Frontal cortex (tissue), 4 donors: Measurements from ENCODE around the gene MAPK1. TPM values are rescaled to one million over a fixed set of nuclear protein-coding genes. Genes with fewer than 3 reads are reported as not detected.
"Not testable (repeated sequence)": the region's sequence is repeated elsewhere in the genome, so short reads cannot be mapped to it uniquely, and the experiment has no call there.

Source experiments
- DNase-seq, 2 donors: peaks; one replicate each; pipeline ENCODE4 v3.0.0; 2012; ENCODE audit warnings: low spot score in 2 of 2
- FAIRE-seq: peaks from 2 replicates; lab custom pipeline; 2012; peaks lifted over from hg19 to GRCh38; lab: Jason Lieb, UNC
- total RNA-seq: library from RNA; depleted of rRNA; stranded (reverse); fragments of >200 nt; gene quantifications from one replicate; pipeline ENCODE4 v1.2.3, GENCODE V29; 2014
- donor health status: control.
- donor health status: control.
- donor health status: control.

The MAPK1 gene
- total RNA-seq, 1 donor from 2014 or later, result 74.2 TPM

DNA sequence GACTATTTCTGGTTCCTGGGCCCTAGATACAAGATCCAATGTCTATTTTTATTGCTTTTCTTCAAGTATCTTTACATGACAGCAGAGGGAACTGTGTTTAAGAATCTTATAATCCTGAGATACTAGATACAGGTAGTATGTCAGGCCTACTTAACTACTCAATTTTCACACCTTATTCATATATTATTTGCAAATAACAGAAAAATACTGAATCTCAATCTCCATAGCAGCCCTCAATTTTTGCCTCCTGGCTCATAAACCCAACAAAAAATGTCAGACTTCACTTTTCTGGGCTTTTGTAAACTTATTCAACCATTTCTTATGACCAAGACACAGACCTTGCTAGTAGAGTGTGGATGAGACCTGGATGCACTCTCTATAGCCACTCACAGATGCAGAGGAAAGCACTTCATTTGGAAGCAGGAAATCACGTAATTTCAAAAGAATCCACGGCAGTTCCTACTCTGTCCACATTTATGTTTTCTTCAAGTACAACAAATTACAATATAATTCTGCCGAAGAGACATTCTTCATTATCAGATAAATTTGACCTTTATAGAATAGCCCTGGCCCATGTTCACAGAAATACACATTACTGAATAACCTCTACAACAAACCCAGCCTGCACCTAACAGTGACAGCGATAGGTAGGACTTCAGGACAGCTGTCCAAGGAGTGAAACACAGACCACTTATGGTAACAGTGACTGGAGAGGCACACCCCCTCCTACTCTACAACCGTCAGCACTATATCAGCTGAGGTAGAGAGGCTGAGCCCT lies 69.8 kb downstream of the MAPK1 start:
- FAIRE-seq, result no peak
- DNase-seq, result no peak

DNA sequence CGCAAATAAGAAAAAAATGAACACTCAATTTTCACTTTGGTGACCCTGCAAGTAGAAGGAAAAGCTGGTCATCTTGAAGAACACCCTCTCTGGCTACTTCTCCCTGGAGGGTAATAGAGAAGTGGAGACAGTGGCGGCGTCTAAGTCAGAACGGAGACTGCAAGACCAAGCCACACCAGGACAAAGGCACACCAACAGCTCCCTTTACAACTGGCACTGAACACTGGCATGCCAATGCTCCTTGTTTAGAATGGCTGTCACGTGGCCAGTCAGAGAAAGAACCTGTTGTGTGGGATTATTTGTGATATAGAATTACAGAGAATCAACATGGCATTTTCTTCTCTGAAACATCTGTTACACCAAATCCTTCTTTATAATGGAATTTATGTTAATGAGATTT lies 70.6 kb downstream of the MAPK1 start:
- FAIRE-seq, result no peak

DNA sequence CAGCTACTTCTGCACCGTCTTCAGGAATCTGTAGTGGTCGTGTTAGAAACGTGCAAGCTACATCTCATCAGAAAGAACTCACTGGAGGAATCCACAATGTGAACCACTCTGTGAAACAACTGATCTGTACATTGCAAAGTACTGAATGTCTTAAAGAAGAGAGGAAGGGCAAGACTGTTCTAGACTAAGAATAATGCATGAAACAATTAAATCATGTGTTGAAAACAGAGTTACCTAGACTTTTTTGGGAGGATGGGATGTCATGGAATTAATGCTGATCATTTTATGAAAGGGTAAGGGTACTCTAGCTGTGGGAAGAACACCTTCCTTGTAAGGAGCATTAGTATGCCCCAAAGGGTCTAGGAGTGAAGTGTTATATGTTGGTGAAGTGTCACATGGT lies 71.2 kb downstream of the MAPK1 start:
- FAIRE-seq, result no peak
- DNase-seq, result no peak

More for the DNA sequence above, 70.6 kb downstream of the MAPK1 start:
- no peak for DNase-seq

DNA sequence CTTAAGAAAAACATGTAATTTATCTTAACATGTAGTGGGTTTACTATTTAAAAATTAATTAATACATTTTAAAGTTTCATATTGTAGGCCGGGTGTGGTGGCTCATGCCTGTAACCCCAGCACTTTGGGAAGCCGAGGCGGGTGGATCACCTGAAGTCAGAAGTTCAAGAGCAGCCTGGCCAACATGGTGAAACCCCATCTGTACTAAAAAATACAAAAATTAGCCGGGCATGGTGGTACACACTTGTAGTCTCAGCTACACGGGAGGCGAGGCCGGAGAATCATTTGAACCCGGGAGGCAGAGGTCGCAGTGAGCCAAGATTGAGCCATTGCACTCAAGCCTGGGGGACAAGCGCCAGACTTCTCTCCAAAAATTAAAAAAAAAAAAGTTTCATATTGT lies 73.7 kb downstream of the MAPK1 start:
- not testable (repeated sequence) for DNase-seq, FAIRE-seq

- DNase-seq (no peak), FAIRE-seq (no peak)
Measured at GRCh38 chr22:21791635-21792625, 75.5 kb downstream of the MAPK1 start.

DNA sequence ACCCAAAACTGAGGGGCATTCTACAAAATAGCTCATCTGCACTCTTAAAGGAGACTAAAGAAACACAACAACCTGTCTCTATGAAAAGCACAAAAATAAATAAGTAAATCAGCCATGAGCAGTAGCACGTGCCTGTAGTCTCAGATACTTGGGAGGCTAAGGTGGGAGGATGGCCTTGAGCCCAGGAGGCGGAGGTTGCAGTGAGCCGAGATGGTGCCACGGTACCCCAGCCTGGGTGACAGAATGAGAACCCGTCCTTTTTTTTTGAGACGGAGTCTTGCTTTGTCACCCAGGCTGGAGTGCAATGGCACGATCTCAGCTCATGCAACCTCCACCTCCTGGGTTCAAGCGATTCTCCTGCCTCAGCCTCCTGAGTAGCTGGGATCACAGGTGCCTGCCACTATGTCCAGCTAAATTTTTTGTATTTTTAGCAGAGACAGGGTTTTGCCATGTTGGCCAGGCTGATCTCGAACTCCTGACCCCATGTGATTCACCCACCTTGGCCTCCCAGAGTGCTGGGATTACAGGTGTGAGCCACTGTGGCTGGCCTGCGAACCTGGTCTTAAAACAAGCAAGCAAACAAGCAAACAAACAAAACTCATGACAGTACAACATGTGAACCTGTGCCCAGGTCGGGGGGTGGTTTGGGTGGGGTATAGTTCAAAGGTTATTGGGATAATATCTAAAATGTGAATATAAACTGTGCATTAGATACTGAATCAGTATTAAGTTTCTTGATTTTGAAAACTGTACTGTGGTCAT lies 76.4 kb downstream of the MAPK1 start:
- not testable (repeated sequence) for FAIRE-seq

DNA sequence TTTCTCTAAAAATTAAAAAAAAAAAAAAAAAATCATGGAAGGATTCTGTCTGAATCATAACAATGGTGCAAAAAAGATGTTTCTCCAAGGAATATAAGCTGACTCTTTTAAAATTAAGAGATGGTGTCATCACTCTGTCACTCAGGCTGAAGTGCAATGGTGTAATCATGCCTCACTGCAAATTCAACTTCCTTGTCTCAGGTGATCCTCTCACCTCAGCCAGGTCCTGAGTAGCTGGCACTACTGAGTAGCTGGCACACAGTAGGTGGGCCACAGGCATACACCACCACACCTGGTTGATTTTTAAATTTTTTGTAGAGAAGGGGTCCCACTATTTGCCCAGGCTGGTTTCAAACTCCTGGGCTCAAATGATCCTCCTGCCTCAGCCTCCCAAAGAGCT lies 77.1 kb downstream of the MAPK1 start:
- DNase-seq (no peak), FAIRE-seq (no peak)

More for the DNA sequence above, 76.4 kb downstream of the MAPK1 start:
- not testable (repeated sequence) for DNase-seq

DNA sequence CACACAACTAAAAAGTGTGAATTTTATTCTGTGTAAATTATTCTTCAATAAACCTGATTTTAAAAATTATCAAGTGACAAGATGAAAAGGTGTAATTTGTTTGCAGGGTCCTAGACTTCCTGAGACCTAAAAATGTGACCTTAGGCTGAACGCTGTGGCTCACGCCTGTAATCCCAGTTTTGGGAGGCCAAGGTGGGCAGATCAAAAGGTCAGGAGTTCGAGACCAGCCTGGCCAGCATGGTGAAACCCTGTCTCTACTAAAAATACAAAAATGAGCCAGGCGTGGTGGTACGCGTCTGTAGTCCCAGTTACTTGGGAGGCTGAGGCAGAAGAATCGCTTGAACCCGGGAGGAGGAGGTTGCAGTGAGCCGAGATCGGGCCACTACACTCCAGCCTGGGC lies 79.9 kb downstream of the MAPK1 start:
- DNase-seq, FAIRE-seq: not testable (repeated sequence)

DNA sequence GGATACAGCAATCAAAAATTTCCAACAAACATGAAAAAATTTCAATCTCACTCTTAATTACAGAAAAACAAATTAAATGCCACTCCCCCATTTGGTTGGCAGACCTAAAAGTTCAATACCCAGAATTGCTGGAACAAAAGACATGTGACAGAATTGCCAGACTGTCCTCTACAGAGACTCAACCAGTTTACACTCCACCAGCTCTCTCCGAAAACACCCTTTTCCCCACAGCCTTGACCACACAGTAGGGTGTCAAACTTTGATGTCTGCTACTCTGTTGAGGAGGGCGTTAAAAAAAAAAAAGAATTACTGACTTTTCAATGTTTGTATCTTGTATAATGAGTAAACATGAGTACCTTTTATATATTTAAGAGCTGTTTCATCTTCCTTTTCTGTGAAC lies 87.2 kb downstream of the MAPK1 start:
- DNase-seq, result no peak
- no peak for FAIRE-seq

GRCh38 chr22:21779444-21779843 lies 88.0 kb downstream of the MAPK1 start:
- DNase-seq, result no peak
- FAIRE-seq, result no peak

GRCh38 chr22:21778705-21779363 lies 88.6 kb downstream of the MAPK1 start:
- FAIRE-seq (no peak), DNase-seq (no peak)

DNA sequence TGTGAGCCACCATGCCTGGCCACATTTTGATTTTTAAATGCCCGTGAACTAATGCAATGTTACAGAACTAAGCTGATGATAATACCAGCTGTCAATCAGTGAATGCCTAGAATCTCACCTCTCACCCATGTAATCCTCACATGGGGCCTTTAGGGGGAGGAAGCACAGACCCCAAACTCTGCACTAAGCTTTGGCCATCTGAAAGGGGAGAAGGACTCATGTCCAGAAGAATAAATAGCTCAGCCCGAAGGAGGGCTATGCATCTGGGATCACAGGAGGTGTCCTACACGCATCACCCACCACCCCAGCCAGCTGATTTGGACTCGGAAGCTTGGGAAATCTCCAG lies 95.8 kb downstream of the MAPK1 start:
- DNase-seq, result no peak
- FAIRE-seq, result no peak

DNA sequence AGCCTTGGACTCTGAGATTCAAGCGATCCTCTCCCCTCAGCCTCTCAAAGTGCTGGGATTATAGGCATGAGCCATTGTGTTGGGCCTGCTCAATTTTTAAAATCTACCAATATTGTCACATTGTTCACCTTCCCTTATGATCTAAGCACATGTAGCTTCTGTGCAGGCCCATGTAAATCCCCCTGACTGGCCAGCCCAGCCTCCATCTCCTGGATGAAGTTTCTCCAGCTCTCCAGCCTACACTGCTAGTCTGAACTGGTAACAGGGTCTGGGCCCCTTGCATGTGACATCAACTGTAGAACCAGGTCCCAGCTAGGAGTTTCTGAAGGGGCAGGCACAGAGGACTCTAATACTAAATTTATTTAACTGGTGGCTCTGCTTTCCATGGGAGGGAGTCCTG lies 99.0 kb downstream of the MAPK1 start:
- FAIRE-seq (no peak), DNase-seq (no peak)

GRCh38 chr22:21766691-21767462 lies 100.6 kb downstream of the MAPK1 start:
- no peak for DNase-seq
- FAIRE-seq, result no peak

DNA sequence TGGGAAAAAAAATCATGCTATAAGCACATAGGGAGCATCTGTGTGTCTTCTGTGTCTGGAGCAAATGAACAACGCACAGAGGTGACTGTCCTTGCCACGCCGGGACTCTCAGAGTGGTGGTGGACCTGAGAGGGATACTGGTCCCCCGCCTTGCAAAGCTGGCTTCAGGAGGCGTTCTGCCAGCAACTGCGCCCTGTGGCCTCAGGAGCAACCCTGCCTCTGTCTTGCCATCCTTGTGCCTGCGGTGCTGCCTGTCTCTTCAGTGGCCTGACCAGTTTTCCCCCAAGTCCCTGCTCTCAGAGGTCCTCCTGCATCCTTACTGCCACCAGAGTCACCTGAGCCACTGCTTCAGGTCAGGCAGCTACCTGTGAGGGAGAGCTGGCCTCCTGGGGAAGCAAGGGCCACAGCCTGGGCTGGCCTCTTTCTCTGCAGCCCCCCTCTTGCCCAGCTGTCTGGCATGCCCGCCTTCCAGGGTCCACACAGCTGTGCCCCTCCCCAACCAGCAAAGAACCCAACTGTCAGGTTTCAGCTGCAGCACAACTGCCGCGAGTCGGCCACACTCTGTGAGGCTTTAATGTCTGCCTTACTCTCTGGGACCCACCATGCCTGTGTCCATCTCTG lies 101.4 kb downstream of the MAPK1 start:
- DNase-seq (no peak), FAIRE-seq (no peak)

DNA sequence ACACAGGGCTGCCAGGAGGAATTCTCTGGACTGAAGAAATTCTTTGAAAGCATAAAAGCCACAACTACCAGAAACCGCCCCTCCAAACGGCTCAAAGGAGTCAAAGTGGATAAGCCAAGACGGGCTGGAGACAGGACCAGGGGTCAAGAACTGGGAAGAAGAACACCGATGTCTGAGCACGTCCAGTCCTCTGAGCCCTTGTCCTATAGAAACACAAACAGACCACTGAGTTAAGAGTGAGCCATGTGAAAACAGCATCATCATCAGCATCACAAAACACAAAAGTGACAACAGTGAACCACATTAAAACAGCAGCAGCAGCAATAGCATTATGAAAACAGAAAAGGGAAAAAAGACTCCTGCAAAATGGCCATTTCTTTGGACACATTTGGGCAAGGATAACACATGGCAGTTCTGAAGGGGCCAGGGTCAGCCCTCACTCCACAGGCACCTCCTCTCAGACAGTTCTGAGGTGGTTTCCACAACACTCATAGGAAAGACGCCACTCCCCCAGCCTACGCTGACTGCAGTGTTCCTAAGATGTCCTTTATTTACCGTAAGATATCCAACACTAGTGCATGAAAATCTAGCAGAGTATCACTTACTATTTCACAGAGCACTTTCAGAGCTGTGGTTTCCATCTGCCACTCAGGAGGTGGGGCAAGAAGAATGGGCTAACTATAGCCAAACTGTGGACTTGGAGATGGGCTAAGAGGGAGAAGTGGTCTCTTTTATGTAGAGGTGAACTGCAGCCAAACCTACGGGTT lies 103.2 kb downstream of the MAPK1 start:
- DNase-seq (no peak), FAIRE-seq (no peak)

- DNase-seq (no peak), FAIRE-seq (no peak)
Measured at GRCh38 chr22:21762712-21763581, 104.5 kb downstream of the MAPK1 start.
